Measurements from ENCODE around the gene C7. TPM values are rescaled to one million over a fixed set of nuclear protein-coding genes. Genes with fewer than 3 reads are reported as not detected.

Gene C7
- total RNA-seq, 2 donors from 2014 or later = 68.2 to 147 TPM

GRCh38 chr5:40987349-40987748 lies 78.1 kb downstream of the C7 start:
- no peak for DNase-seq (ENCODE audit: low spot score)
- intact Hi-C loops (cut with DNase I) = no loop called here
- Histone ChIP-seq H3K27ac (no peak overlapping the region), H3K9me3 (no peaks in the 10 kb centered on the region), H3K36me3 (no peaks in the 10 kb centered on the region), H3K27me3 (replicated peaks; ENCODE audit: insufficient read depth) (no peaks in the 10 kb centered on the region), H3K4me3 (no peak overlapping the region), H3K4me1 (replicated peaks) (no peaks in the 10 kb centered on the region)
- no peak for TF ChIP-seq POLR2AphosphoS5 (IDR thresholded peaks at IDR 0.05)
- TF ChIP-seq POLR2A (IDR thresholded peaks at IDR 0.05) = no peak
- no peak for TF ChIP-seq CTCF (IDR thresholded peaks at IDR 0.05)

- WGBS = 71% methylated on average over 8 of the region's 8 CpGs
- intact Hi-C loops (cut with DNase I) = no loop called here
- H3K4me3 ChIP-seq = no peak overlapping the region
- no peaks in the 10 kb centered on the region for H3K4me1 ChIP-seq (replicated peaks)
- no peaks in the 10 kb centered on the region for H3K9me3 ChIP-seq
- no peak overlapping the region for H3K27ac ChIP-seq
- no peaks in the 10 kb centered on the region for H3K36me3 ChIP-seq
- TF ChIP-seq CTCF (IDR thresholded peaks at IDR 0.05) = no peak
- TF ChIP-seq POLR2A (IDR thresholded peaks at IDR 0.05) = no peak
- TF ChIP-seq POLR2AphosphoS5 (IDR thresholded peaks at IDR 0.05) = no peak
- no peaks in the 10 kb centered on the region for H3K27me3 ChIP-seq (replicated peaks; ENCODE audit: insufficient read depth)
- DNase-seq (ENCODE audit: low spot score) = no peak
These were observed 79.6 kb downstream of the C7 start for GRCh38 chr5:40988746-40989510.

GRCh38 chr5:40991168-40991980 lies 82.1 kb downstream of the C7 start:
- Histone ChIP-seq H3K4me1 (replicated peaks) (no peaks in the 10 kb centered on the region), H3K9me3 (no peaks in the 10 kb centered on the region), H3K27ac (peak overlapping the region in 1 of 2 donors; percentile 15), H3K36me3 (no peaks in the 10 kb centered on the region), H3K4me3 (no peak overlapping the region), H3K27me3 (replicated peaks; ENCODE audit: insufficient read depth) (no peaks in the 10 kb centered on the region)
- WGBS = 14% methylated on average over 2 of the region's 2 CpGs
- TF ChIP-seq POLR2A (IDR thresholded peaks at IDR 0.05) (no peak), CTCF (IDR thresholded peaks at IDR 0.05) (no peak), POLR2AphosphoS5 (IDR thresholded peaks at IDR 0.05) (peak; percentile 54)
- intact Hi-C loops (cut with DNase I) = no loop called here
- no peak for DNase-seq (ENCODE audit: low spot score)

- H3K27me3 ChIP-seq (replicated peaks; ENCODE audit: insufficient read depth) = no peaks in the 10 kb centered on the region
- H3K9me3 ChIP-seq = no peaks in the 10 kb centered on the region
- H3K4me3 ChIP-seq = no peak overlapping the region
- WGBS = 57% methylated on average over 5 of the region's 5 CpGs
- TF ChIP-seq CTCF (IDR thresholded peaks at IDR 0.05) (no peak), POLR2A (IDR thresholded peaks at IDR 0.05) (no peak), POLR2AphosphoS5 (IDR thresholded peaks at IDR 0.05) (no peak)
- intact Hi-C loops (cut with DNase I) = no loop called here
- no peaks in the 10 kb centered on the region for H3K36me3 ChIP-seq
- no peak for DNase-seq (ENCODE audit: low spot score)
- no peaks in the 10 kb centered on the region for H3K4me1 ChIP-seq (replicated peaks)
- H3K27ac ChIP-seq = peak overlapping the region in 1 of 2 donors; percentile 15
These were observed 82.8 kb downstream of the C7 start for GRCh38 chr5:40991981-40992559.
